ENCODE results near the gene RRP36.

Gene RRP36

DNA sequence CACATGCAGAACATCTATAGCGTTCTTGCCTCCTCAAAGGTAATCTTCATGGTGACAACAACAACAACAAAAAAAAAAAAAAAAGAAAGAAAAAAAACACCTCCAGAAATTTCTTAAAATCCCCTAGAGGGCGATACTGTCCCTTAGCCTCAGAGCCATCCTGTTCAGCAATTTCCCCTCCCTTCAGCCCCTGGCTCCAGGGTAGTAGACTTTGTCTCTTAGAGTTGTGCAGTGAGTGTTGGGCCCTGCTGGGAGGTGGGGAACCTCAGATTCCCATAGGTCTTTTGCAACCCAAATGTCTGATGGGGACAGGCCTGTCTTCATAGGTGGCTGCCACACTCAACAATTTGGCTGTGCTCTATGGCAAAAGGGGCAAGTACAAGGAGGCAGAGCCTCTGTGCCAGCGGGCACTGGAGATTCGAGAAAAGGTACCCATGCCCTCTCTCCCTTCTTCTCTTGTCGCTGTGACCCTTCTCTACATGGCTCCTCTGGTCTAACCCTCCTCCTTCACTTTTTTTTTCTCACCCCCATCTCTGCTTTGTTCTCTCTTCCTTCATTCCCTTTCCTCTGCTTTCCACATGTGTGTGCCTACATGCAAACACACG is 48.7 kb downstream of the RRP36 start:
- DNase-seq (ENCODE audit: low read depth): no peak
- H3K4me3 ChIP-seq (ENCODE audit: low read depth, low read length): no peak overlapping the region
- TF ChIP-seq, protein P1, sequence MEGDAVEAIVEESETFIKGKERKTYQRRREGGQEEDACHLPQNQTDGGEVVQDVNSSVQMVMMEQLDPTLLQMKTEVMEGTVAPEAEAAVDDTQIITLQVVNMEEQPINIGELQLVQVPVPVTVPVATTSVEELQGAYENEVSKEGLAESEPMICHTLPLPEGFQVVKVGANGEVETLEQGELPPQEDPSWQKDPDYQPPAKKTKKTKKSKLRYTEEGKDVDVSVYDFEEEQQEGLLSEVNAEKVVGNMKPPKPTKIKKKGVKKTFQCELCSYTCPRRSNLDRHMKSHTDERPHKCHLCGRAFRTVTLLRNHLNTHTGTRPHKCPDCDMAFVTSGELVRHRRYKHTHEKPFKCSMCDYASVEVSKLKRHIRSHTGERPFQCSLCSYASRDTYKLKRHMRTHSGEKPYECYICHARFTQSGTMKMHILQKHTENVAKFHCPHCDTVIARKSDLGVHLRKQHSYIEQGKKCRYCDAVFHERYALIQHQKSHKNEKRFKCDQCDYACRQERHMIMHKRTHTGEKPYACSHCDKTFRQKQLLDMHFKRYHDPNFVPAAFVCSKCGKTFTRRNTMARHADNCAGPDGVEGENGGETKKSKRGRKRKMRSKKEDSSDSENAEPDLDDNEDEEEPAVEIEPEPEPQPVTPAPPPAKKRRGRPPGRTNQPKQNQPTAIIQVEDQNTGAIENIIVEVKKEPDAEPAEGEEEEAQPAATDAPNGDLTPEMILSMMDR (IDR thresholded peaks at IDR 0.05; ENCODE audit: low read depth, low read length, missing control alignments): peak; percentile 63
- in situ Hi-C loops (cut with HindIII; ENCODE audit: low sequenced_read_pairs): no loop called here

DNA sequence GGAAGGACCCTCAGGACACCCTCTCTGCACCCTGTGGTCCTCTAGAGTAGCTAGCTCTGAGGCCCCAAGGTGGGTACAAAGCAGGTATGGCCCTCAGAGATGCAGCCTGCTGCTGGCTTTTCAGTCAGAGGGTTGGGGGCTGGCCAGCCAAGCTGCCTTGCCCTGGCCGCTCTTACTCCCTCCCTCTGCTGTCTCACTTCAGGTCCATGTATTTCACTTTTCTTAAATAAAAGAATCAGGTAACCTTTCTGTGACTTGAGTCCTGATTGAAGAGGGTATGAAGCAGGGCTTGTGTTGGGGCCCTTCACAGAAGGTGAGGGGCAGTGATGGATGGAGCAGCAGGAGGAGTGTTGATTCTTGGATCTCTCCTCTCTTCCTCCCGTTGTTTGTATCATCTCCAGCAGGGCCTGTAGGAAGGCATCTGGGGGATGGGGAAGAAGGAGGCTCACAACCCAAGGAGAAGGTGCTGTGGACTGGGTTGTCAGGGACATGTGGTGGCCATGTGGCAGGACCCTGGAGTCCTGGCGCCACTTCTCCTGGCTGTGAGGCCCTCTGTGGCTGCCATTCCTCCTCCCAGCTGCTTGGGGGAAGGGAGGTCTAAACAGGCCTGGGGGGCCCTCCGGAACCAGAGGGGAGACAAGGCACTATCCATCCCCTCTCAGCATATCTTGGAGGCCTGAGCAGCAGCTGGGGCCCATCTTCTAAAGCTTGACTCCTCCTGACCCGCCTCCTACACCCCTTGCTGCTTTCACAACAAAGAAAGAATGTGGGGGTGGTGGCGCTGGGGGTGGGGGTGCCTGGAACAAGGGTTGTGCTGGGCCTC is 53.6 kb downstream of the RRP36 start:
- H3K4me3 ChIP-seq (ENCODE audit: low read depth, low read length): peak overlapping the region; percentile 94
- TF ChIP-seq, protein P1 (IDR thresholded peaks at IDR 0.05; ENCODE audit: low read depth, low read length, missing control alignments): no peak
- in situ Hi-C loops (cut with HindIII; ENCODE audit: low sequenced_read_pairs): no loop called here
- DNase-seq (ENCODE audit: low read depth): no peak

DNA sequence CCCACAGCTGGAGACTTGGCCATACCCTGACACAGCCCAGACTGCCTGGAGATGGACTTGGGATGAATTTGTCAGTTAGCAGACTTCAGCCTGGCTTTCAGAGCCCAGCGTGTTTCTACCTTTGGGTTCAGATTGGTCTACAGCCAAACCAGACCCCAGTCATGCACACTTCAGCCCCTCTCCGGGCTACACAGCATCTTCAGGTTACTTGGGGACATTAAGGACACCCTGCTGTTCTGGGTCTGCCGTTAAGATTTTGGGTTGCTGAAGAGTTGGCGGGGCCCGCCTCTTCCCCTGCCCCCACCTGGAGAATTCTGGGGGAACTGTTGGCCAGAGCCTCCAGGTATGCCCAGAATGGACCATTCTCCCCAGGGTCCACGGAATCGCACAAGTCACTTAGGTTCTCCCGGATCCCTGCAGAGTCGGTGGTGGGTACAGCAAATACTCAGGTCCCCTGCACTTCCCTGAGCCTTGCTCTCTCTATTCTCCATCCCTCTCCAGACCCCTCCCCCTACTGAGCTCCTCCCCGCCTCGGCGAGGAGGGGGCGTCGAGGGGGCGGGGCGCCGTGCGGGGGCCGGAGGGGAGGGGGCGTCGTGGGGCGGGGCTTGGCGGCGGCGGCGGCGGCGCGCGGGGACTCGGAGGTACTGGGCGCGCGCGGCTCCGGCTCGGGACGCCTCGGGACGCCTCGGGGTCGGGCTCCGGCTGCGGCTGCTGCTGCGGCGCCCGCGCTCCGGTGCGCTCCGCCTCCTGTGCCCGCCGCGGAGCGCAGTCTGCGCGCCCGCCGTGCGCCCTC is 54.4 kb downstream of the RRP36 start, which contains the start of gene PTK7:
Gene PTK7, plus strand, starts transcription at position 645 of the 794 bp plus-strand sequence. CDS start 175 bp downstream, outside the sequence.
- in situ Hi-C loops (cut with HindIII; ENCODE audit: low sequenced_read_pairs): no loop called here
- TF ChIP-seq, protein P1 (IDR thresholded peaks at IDR 0.05; ENCODE audit: low read depth, low read length, missing control alignments): no peak
- no peak for DNase-seq (ENCODE audit: low read depth)
- peak within 1 kb of the TSS; percentile 94 for H3K4me3 ChIP-seq (ENCODE audit: low read depth, low read length)

DNA sequence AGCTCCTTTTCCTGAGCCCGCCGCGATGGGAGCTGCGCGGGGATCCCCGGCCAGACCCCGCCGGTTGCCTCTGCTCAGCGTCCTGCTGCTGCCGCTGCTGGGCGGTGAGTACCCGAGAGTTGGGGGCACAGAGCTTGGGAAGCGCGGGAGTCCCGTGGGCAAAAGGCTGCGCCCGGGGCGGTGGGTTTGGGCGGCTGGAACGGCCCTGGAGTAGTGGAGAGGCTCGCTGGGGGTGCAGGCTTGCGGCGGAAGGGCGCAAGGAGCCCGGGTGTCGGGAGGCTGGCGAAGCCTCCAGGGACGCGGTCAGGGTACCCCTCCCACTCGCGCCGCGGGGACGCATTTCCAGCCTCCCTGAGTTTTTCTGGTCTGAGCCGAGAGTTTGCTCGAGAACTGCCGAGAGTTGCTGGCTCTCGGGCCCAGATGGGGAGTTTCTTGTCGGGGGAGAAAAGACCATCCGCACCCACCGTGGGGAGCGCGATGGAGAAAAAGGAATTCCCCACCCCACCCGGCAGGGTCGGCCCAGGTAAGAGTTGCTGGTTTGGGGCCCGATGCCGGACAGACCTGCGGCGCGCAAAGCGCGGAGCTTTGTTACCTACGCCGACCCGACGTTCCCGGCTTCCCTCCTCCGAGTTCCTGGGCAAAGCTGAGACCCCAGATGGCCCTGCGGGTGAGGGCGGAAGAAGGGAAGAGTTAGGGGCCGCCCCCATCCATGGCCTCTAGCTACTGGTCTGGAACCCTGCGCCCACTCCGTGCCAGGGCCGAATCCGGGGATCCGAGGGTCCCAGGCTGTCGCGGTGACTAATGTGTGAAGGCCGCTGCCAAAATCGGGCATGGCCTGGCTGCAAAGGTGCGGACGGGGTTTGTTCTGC is 55.3 kb downstream of the RRP36 start:
- in situ Hi-C loops (cut with HindIII; ENCODE audit: low sequenced_read_pairs): no loop called here
- no peak for DNase-seq (ENCODE audit: low read depth)
- TF ChIP-seq, protein P1 (IDR thresholded peaks at IDR 0.05; ENCODE audit: low read depth, low read length, missing control alignments): no peak
- peak overlapping the region; percentile 94 for H3K4me3 ChIP-seq (ENCODE audit: low read depth, low read length)

DNA sequence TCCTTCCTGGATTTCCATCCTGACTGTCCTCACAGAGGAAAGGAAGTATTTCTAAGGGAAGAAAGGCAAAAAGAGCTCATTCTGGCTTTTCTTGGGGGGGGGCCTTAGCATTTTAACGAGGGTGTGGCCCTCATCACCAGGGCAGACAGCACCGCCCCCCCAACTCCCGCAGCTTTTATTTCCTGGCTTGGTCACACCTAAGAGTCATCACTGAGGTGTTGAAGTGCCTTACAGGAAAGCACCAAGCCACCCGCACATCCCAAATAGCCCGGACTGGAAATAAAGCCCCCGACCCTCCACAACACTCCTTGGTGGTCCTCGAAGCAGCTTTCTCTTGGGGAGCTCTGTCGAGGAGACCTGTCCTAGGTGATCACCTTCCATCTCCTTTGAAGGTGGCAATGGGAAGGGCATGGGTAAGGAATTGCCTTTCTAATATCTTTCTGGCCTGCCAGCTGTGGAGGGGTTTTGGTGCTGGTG is 55.9 kb downstream of the RRP36 start:
- H3K4me3 ChIP-seq (ENCODE audit: low read depth, low read length): peak overlapping the region; percentile 94
- in situ Hi-C loops (cut with HindIII; ENCODE audit: low sequenced_read_pairs): no loop called here
- DNase-seq (ENCODE audit: low read depth): no peak
- TF ChIP-seq, protein P1 (IDR thresholded peaks at IDR 0.05; ENCODE audit: low read depth, low read length, missing control alignments): no peak
